SJCRH30 (cell line): ENCODE measurements around the gene DDA1. TPM values are rescaled to one million over a fixed set of nuclear protein-coding genes. Genes with fewer than 3 reads are reported as not detected.
"Not testable (repeated sequence)": the region's sequence is repeated elsewhere in the genome, so short reads cannot be mapped to it uniquely, and the experiment has no call there.

ENCODE experiments used
- DNase-seq, 2 experiments: peaks; one replicate each; pipeline ENCODE4 v3.0.0-alpha.2; 2015 to 2020
- H3K27ac ChIP-seq: fragments of 250-450 bp; sonication (Bioruptor Pico); 2 replicates; pipeline ENCODE4 v1.5.1; 2020; ENCODE audit warnings: mild to moderate bottlenecking, moderate library complexity
- H3K27me3 ChIP-seq: fragments of 250-450 bp; sonication (Bioruptor Pico); 2 replicates; pipeline ENCODE4 v1.5.1; 2020; ENCODE audit warnings: mild to moderate bottlenecking, moderate library complexity
- H3K36me3 ChIP-seq: fragments of 250-450 bp; sonication (Bioruptor Pico); 2 replicates; pipeline ENCODE4 v1.5.1; 2020; ENCODE audit warnings: mild to moderate bottlenecking, moderate library complexity
- H3K4me1 ChIP-seq: fragments of 250-450 bp; sonication (Bioruptor Pico); 2 replicates; pipeline ENCODE4 v1.5.1; 2020; ENCODE audit warnings: mild to moderate bottlenecking, moderate library complexity
- H3K4me3 ChIP-seq: fragments of 250-450 bp; sonication (Bioruptor Pico); 2 replicates; pipeline ENCODE4 v1.5.1; 2020; ENCODE audit warnings: mild to moderate bottlenecking, moderate library complexity
- H3K9me3 ChIP-seq: fragments of 250-450 bp; sonication (Bioruptor Pico); replicated peaks from 2 replicates; pipeline ENCODE4 v1.5.1; 2020; ENCODE audit warnings: mild to moderate bottlenecking, moderate library complexity
- total RNA-seq: library from RNA; depleted of rRNA; stranded (reverse); fragments of >200 nt; shearing (Covaris generic); gene quantifications from 2 replicates; pipeline ENCODE4 v1.2.3, GENCODE V29; 2014; rRNA removed

Gene DDA1
- total RNA-seq, 1 experiment from 2014 or later = 34.2 TPM

DNA sequence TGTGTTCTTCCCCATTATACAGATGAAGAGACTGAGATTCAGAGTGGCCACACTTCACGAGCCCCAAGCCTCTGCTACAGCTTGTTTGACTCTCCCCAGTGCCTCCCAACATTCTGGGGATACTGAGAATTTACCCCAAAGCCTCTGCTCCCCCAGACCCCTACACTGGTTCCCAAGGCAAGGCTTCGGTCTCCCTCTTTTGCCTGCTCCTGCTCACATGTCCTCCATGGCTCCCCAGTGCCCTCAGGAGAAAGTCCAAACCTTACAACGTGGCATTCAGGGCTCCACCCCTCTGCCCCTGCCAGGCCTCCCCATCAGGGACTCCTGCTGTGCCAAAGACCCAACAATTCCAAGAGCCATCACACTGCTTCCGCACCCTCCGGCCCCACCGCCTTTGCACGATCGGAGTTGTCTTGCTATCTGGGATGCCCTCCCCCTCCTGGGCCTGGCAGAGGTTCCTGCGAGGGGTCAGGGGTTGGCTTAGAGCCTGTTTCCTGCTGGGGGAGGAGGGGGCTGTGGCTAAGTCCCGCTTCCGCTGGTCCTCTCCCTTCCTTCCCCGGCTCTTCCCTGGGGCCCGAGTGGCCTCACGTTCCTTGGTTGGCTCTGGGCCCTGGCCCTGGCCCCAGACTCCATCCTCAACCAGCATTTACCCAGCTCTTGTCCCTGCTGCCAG lies 43.4 kb downstream of the DDA1 start:
- peaks cover 10% of the 10 kb centered on the region; the same call in 1 of the 2 replicates for H3K4me1 ChIP-seq

DNA sequence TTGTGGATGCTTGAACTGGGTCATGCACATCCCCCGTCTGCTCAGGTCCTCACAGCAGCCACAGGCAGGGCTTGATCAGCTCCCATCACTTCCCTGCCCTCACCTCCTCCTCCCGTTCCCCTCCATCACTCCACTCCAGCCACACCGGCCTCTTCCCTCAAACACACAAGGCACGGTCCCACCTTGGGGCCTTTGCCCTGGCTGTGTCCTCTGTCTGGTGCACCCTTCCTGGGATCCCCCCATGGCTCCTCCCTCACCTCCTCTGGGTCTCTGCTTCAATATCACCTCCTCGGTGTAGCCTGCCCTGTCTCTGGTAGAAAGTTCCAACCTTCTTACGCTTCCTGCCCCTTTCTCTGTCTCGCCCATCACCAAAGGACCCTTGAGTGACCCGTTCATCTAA lies 44.0 kb downstream of the DDA1 start:
- Histone ChIP-seq H3K36me3 (no peaks in the 10 kb centered on the region), H3K27ac (no peak overlapping the region), H3K27me3 (peaks cover 23% of the 10 kb centered on the region), H3K4me3 (no peak overlapping the region), H3K9me3 (no peaks in the 10 kb centered on the region), H3K4me1 (peaks cover 8% of the 10 kb centered on the region; the same call in 1 of the 2 replicates)
- no peak for DNase-seq

More for the DNA sequence above, 43.4 kb downstream of the DDA1 start:
- Histone ChIP-seq H3K4me3 (no peak overlapping the region), H3K27ac (no peak overlapping the region), H3K27me3 (peaks cover 22% of the 10 kb centered on the region), H3K36me3 (no peaks in the 10 kb centered on the region), H3K9me3 (no peaks in the 10 kb centered on the region)
- no peak for DNase-seq

DNA sequence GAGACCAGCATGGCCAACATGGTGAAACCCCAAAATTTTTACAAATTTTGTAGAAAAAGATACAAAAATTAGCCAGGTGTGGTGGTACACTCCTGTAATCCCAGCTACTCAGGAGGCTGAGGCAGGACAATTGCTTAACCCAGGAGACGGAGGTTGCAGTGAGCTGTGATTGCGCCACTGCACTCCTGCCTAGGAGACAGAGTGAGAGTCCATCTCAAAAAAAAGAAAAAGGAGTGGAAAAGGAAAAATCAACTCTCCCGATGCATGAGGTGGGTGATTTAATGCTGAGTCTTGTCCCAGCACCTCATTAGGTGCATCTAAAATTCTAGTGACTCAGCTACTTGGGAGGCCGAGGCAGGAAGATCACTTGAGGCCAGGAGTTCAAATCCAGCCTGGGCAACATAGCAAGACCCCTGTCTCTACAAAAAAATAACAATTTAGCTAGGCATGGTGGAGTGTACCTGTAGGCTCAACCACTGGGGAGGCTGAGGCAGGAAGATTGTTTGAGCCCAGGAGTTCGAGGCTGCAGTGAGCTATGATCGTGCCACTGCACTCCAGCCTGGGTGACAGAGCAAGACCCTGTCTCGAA lies 47.8 kb downstream of the DDA1 start:
- Histone ChIP-seq H3K27me3 (peaks cover 20% of the 10 kb centered on the region), H3K4me1 (no peaks in the 10 kb centered on the region), H3K9me3 (no peaks in the 10 kb centered on the region), H3K4me3 (no peak overlapping the region), H3K36me3 (no peaks in the 10 kb centered on the region), H3K27ac (no peak overlapping the region)
- DNase-seq = no peak

DNA sequence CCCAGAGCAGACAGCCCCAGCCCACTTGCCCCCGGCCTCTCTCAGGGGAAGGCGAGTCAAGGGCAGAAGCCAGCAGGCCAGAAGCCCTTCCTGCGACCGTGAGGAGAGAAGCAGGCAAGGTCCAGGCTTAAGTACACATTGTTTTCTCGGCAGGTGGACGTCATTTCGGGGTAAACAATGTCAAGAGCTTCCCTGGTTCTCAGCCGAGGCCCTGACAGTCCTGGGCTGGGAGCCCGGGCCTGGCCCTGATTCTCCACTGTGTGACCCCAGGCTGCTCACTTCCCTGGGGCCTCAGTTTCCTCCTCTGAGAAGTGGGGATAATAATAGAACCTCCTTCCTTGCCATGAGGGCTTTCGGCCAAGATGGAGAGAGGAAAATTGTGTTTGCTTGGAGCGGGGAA lies 48.4 kb downstream of the DDA1 start:
- no peak overlapping the region for H3K27ac ChIP-seq
- no peak overlapping the region for H3K4me3 ChIP-seq
- DNase-seq = no peak
- peaks cover 20% of the 10 kb centered on the region for H3K27me3 ChIP-seq
- no peaks in the 10 kb centered on the region for H3K4me1 ChIP-seq
- no peaks in the 10 kb centered on the region for H3K9me3 ChIP-seq
- H3K36me3 ChIP-seq = no peaks in the 10 kb centered on the region

DNA sequence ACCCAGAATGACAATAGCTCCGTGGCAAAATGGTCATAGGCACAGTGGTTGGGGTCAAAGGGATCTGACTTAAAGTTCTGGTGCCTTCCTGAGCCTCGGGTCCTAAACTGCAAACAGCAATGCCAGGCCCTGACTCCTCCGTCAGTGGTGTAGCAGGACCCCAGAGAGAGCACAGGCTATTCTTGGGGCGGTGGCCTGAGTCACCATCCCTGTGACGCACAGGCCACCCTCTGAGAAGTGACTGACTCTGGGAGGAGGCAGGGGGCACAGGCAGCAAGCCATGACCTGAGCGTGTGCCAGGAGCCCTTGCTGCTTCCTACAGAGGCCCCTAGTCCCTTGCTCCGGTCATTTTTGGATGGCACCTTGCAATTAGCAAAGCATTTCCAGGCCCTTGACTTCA lies 49.0 kb downstream of the DDA1 start:
- no peak overlapping the region for H3K4me3 ChIP-seq
- H3K9me3 ChIP-seq = no peaks in the 10 kb centered on the region
- H3K27me3 ChIP-seq = peaks cover 15% of the 10 kb centered on the region
- no peaks in the 10 kb centered on the region for H3K36me3 ChIP-seq
- H3K4me1 ChIP-seq = no peaks in the 10 kb centered on the region
- DNase-seq = no peak
- no peak overlapping the region for H3K27ac ChIP-seq

DNA sequence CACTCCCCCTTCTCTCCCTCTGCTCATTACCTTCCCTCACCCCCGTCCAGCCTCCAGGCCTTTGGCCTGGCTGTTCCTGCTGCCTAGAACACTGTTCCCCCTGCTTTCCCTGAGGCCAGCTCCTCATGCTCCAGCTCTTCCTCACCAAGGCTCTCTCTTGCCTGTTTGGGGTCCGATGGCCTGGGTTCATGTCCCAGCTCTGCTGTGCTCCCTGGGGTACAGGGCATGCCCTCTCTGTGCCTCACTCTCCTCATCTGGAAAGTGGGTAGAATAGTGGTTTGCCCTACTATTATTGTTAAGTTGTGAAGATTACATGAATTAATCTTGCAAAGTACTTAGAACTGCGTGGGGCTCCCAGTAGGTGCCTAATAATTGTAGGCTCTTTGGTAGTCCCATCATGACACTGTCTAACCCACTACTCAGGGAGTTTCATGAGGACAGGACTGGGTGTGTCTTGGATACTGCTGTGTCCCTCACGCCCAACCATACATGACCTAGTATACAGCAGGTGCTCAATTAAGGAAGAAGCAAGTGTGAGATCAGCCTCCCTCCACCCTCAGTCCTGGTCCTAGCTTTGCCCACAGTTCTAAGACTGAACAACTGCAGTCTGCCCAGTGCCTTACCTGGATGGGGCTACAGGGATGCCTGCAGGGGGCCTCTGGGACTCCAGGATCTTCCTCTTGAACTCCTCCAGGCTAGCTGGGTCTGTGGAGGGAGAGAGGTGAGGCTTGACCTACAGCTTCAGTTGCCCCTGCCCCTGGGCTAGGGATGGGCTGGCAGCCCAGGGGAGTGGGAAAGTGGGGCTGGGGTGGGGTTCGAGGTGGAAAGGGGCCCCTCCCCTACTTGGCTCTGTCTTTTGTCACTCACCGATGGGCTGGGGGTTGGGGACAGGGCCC lies 50.8 kb downstream of the DDA1 start:
- Histone ChIP-seq H3K4me3 (no peak overlapping the region), H3K27me3 (peaks cover 14% of the 10 kb centered on the region), H3K36me3 (no peaks in the 10 kb centered on the region), H3K4me1 (no peaks in the 10 kb centered on the region), H3K27ac (no peak overlapping the region), H3K9me3 (no peaks in the 10 kb centered on the region)
- no peak for DNase-seq

DNA sequence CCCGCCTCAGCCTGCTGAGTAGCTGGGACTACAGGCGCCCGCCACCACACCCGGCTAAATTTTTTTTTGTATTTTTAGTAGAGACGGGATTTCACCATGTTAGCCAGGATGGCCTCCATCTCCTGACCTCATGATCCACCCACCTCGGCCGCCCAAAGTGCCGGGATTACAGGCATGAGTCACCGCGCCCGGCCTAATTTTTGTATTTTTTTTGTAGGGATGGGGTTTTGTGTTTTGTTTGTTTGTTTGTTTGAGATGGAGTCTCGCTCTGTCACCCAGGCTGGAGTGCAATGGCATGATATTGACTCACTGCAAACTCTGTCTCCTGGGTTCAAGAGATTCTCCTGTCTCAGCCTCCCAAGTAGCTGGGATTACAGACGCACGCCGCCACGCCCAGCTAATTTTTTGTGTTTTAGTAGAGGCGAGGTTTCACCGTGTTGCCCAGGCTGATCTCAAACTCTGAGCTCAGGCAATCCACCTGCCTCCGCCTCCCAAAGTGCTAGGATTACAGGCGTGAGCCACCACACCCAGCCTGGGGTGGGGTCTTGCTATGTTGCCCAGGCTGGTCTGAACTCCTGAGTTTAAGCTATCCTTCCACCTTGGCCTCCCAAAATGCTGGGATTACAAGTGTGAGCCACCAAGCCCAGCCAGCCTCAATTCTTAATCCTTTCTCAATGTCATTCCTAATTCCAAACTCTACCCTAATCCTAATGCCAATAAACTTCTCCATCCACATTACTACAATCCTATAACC lies 54.7 kb downstream of the DDA1 start:
- H3K27ac ChIP-seq, H3K9me3 ChIP-seq, DNase-seq, H3K27me3 ChIP-seq, H3K4me1 ChIP-seq, H3K36me3 ChIP-seq, H3K4me3 ChIP-seq: not testable (repeated sequence)

DNA sequence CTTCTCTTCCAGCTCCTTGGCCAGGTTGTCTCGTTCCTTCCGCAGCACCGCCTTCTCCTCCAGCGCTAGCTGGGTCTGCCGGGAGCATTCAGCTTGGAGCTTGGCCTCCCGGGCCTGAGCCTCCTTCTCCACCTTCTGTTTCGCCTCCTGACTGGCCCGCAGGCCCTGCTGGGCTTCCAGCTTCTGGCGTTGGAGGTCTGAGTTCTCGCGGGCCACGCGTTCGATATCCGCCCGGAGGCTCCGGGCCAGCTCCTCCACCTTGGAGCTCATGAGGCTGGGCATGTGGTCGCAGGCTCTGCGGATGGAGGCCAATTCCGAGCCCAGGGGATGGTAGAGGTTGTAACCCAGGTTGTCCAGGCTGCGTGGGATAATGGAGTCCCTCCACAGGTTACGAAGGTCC lies 56.0 kb downstream of the DDA1 start:
- Histone ChIP-seq H3K9me3 (no peaks in the 10 kb centered on the region), H3K4me1 (peaks cover 4% of the 10 kb centered on the region; the same call in 1 of the 2 replicates), H3K27ac (no peak overlapping the region), H3K36me3 (no peaks in the 10 kb centered on the region), H3K27me3 (no peaks in the 10 kb centered on the region), H3K4me3 (no peak overlapping the region)
- DNase-seq = no peak

DNA sequence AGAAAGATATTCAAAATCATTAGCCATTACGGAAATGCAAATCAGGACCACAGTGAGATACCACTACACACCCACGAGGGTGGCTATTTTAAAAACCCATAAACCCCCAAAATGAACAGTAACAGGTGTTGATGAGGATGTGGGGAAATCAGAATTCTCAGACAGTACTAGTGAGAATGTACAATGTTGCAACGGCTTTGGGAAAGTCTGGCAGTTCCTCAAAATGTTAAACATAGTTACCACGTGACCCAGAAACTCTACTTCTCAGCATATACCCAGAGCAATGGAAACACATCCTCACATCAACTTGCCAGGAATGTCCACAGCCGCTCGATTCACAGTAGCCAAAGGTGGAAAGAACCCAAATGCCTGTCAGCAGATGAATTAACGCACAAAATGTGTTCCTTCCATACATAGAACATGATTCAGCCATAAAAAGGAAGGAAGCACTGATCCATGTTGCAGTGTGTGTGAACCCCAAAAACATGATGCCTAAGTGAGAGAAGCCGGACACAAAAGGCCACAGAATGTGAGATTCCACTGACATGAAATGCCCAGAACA lies 60.7 kb downstream of the DDA1 start:
- Histone ChIP-seq H3K4me1 (peaks cover 4% of the 10 kb centered on the region; the same call in 1 of the 2 replicates), H3K27ac (no peak overlapping the region), H3K27me3 (peaks cover 8% of the 10 kb centered on the region), H3K4me3 (no peak overlapping the region), H3K9me3 (no peaks in the 10 kb centered on the region), H3K36me3 (no peaks in the 10 kb centered on the region)
- peak in 1 of 2 experiments; percentile 62 for DNase-seq

Other genes with a start within 250 kb of the DDA1 start
- 22.9 and 23.9 TPM in 2 replicates for gene HAUS8, start 234.1 kb upstream of the DDA1 start, total RNA-seq
- gene MYO9B, start 233.8 kb upstream of the DDA1 start, total RNA-seq = 47.7 and 48.4 TPM in 2 replicates
- gene USE1, start 94.2 kb upstream of the DDA1 start, total RNA-seq = 9.9 and 11.0 TPM in 2 replicates
- gene OCEL1, start 83.3 kb upstream of the DDA1 start, total RNA-seq = 5.1 and 5.3 TPM in 2 replicates
- 41.0 and 42.0 TPM in 2 replicates for gene NR2F6, start 63.6 kb upstream of the DDA1 start, total RNA-seq
- gene USHBP1, start 44.8 kb upstream of the DDA1 start, total RNA-seq = 0.04 TPM in 1 of 2 replicates, not detected in the other
- 96.0 and 98.5 TPM in 2 replicates for gene BABAM1, start 42.1 kb upstream of the DDA1 start, total RNA-seq
- gene ANKLE1, start 27.7 kb upstream of the DDA1 start, total RNA-seq = 0.49 and 0.66 TPM in 2 replicates
- gene ABHD8, start 6.1 kb upstream of the DDA1 start, total RNA-seq = 26.4 and 27.2 TPM in 2 replicates
- 68.5 and 69.0 TPM in 2 replicates for gene MRPL34, start 3.7 kb upstream of the DDA1 start, total RNA-seq
- gene ANO8, start 25.3 kb downstream of the DDA1 start, total RNA-seq = 2.7 and 3.0 TPM in 2 replicates
- 27.6 and 31.2 TPM in 2 replicates for gene GTPBP3, start 28.0 kb downstream of the DDA1 start, total RNA-seq
- not detected in 2 replicates for gene PLVAP, start 67.8 kb downstream of the DDA1 start, total RNA-seq
- gene CCDC194, start 84.6 kb downstream of the DDA1 start, total RNA-seq = not detected in 2 replicates
- gene BST2, start 96.1 kb downstream of the DDA1 start, total RNA-seq = 19.9 and 20.6 TPM in 2 replicates
- gene MVB12A, start 110.5 kb downstream of the DDA1 start, total RNA-seq = 34.4 and 41.2 TPM in 2 replicates
- gene TMEM221, start 139.1 kb downstream of the DDA1 start, total RNA-seq = 0.10 TPM in 1 of 2 replicates, not detected in the other
- gene NXNL1, start 151.4 kb downstream of the DDA1 start, total RNA-seq = not detected in 2 replicates
- 5.9 and 7.4 TPM in 2 replicates for gene SLC27A1, start 161.0 kb downstream of the DDA1 start, total RNA-seq
- 32.9 and 33.3 TPM in 2 replicates for gene PGLS, start 202.1 kb downstream of the DDA1 start, total RNA-seq
- 115 and 117 TPM in 2 replicates for gene COLGALT1, start 246.1 kb downstream of the DDA1 start, total RNA-seq